Endothelial cell of umbilical vein (primary cell): ENCODE results near the gene AVL9. TPM values are rescaled to one million over a fixed set of nuclear protein-coding genes. Genes with fewer than 3 reads are reported as not detected.
"Not testable (repeated sequence)": the region's sequence is repeated elsewhere in the genome, so short reads cannot be mapped to it uniquely, and the experiment has no call there.

Experiments
- BruUV-seq: library from RNA; stranded (reverse); fragments of 400-500 nt; replicated peaks from 2 replicates; lab custom pipeline; 2021; lab: Mats Ljungman, UMichigan
- CTCF ChIA-PET: fragments of 300-600, 350-600 bp; sonication (Branson Sonifier 250); formaldehyde crosslinking; loops from one replicate; lab custom pipeline; 2021; ENCODE audit warnings: antibody characterized with exemption, inconsistent platforms; lab: Charles Lee
- POLR2A ChIA-PET: fragments of 300-600, 350-600 bp; sonication (Branson Sonifier 250); formaldehyde crosslinking; loops from one replicate; lab custom pipeline; 2021; ENCODE audit warnings: antibody characterized with exemption, inconsistent platforms; lab: Charles Lee
- DNase-seq: peaks from one replicate; pipeline ENCODE4 v3.0.0-alpha.2; 2011; ENCODE audit warnings: low read depth, low spot score
- FAIRE-seq: peaks from 2 replicates; lab custom pipeline; 2011; peaks lifted over from hg19 to GRCh38; lab: Jason Lieb, UNC
- H2AFZ ChIP-seq: 2 replicates; pipeline ENCODE4 v1.6.0; 2012; ENCODE audit warnings: low read depth, low read length, control low read depth, inconsistent platforms
- H3K27ac ChIP-seq: 2 replicates; pipeline ENCODE4 v1.5.1; 2011; ENCODE audit warnings: low read depth, mild to moderate bottlenecking, control low read depth, low read length, moderate library complexity; ENCODE audit not compliant: insufficient read depth
- H3K27me3 ChIP-seq, 2 experiments: 2 replicates each; pipeline versions ENCODE4 v1.6.0 to v1.6.1; 2011; ENCODE audit warnings: low read length in 2 of 2, mixed read lengths in 1 of 2; ENCODE audit not compliant: control insufficient read depth in 2 of 2, insufficient read depth in 2 of 2
- H3K36me3 ChIP-seq, 2 experiments: 2 replicates in 1 of 2; 3 replicates in 1 of 2; pipeline ENCODE4 v1.5.1; 2011; ENCODE audit warnings: low read length in 2 of 2, mild to moderate bottlenecking in 1 of 2, moderate library complexity in 1 of 2; ENCODE audit not compliant: control insufficient read depth in 2 of 2, insufficient read depth in 2 of 2; ENCODE audit errors: extremely low read depth in 1 of 2
- H3K4me1 ChIP-seq: 3 replicates; pipeline ENCODE4 v1.5.1; 2011; ENCODE audit warnings: mild to moderate bottlenecking, low read length; ENCODE audit not compliant: control insufficient read depth, insufficient read depth; ENCODE audit errors: extremely low read depth
- H3K4me2 ChIP-seq: 2 replicates; pipeline ENCODE4 v1.6.1; 2011; ENCODE audit warnings: low read length, control low read depth, mixed read lengths; ENCODE audit not compliant: insufficient read depth
- H3K4me3 ChIP-seq, 3 experiments: fragments of 200-600 bp in 1 of 3; sonication (generic), shearing (Covaris generic) in 1 of 3; replicated peaks in 1 of 3; 2 replicates each; pipeline ENCODE4 v1.5.1; 2011 to 2016; ENCODE audit warnings: control low read depth in 3 of 3, low read length in 3 of 3, mild to moderate bottlenecking in 2 of 3, inconsistent platforms in 1 of 3, low read depth in 1 of 3, moderate library complexity in 1 of 3; ENCODE audit not compliant: insufficient read depth in 1 of 3
- H3K79me2 ChIP-seq: 2 replicates; pipeline ENCODE4 v1.6.0; 2012; ENCODE audit warnings: low read length, inconsistent platforms; ENCODE audit not compliant: control insufficient read depth, insufficient read depth
- H3K9ac ChIP-seq: replicated peaks from 2 replicates; pipeline ENCODE3; 2011; ENCODE audit warnings: low read length, control low read depth; ENCODE audit not compliant: insufficient read depth; ENCODE audit errors: extremely low read depth
- H3K9me1 ChIP-seq: replicated peaks from 3 replicates; pipeline ENCODE4 v1.6.0; 2011; ENCODE audit warnings: mild to moderate bottlenecking, low read length; ENCODE audit not compliant: control insufficient read depth, insufficient read depth; ENCODE audit errors: extremely low read depth
- H3K9me3 ChIP-seq: replicated peaks from 2 replicates; pipeline ENCODE4 v1.5.1; 2012; ENCODE audit warnings: low read length, inconsistent platforms; ENCODE audit not compliant: control insufficient read depth, insufficient read depth
- H4K20me1 ChIP-seq: replicated peaks from 2 replicates; pipeline ENCODE3; 2011; ENCODE audit warnings: mild to moderate bottlenecking, low read length; ENCODE audit not compliant: control insufficient read depth, insufficient read depth; ENCODE audit errors: extremely low read depth
- CTCF ChIP-seq, 2 donors: IDR thresholded peaks; 1 replicate in 1 of 2; 2 replicates in 1 of 2; pipeline ENCODE4 v1.5.1; 2011; ENCODE audit warnings: low read length in 2 of 2, mild to moderate bottlenecking in 2 of 2, moderate library complexity in 2 of 2, control low read depth in 1 of 2, inconsistent platforms in 1 of 2, low read depth in 1 of 2; ENCODE audit not compliant: insufficient read depth in 1 of 2; ENCODE audit errors: extremely low read depth in 1 of 2
- EZH2 ChIP-seq: IDR thresholded peaks from 2 replicates; pipeline ENCODE4 v1.6.1; 2012; ENCODE audit warnings: borderline replicate concordance, low read depth, mild to moderate bottlenecking, moderate library complexity, low read length, inconsistent platforms; ENCODE audit not compliant: severe bottlenecking
- FOS ChIP-seq: IDR thresholded peaks from 2 replicates; pipeline ENCODE4 v1.6.1; 2011; ENCODE audit warnings: mild to moderate bottlenecking, low read length, moderate library complexity, borderline replicate concordance; ENCODE audit not compliant: insufficient read depth
- JUN ChIP-seq: IDR thresholded peaks from 2 replicates; pipeline ENCODE4 v1.6.1; 2011; ENCODE audit warnings: borderline replicate concordance, low read depth; ENCODE audit not compliant: insufficient read length, insufficient read depth
- MYC ChIP-seq: IDR thresholded peaks from one replicate; pipeline ENCODE4 v1.6.1; 2011; ENCODE audit warnings: mild to moderate bottlenecking, low read depth, low read length
- POLR2A ChIP-seq: IDR thresholded peaks from 2 replicates; pipeline ENCODE4 v1.6.1; 2012; ENCODE audit warnings: low read depth, mild to moderate bottlenecking, control low read depth, low read length
- POLR2AphosphoS5 ChIP-seq: IDR thresholded peaks from 2 replicates; pipeline ENCODE4 v1.6.1; 2012; ENCODE audit warnings: low read depth, mild to moderate bottlenecking, control low read depth, low read length, moderate library complexity; ENCODE audit not compliant: insufficient read depth
- dilution Hi-C: fragments of 300-500 bp; cut with MboI; formaldehyde crosslinking; loops from one replicate; pipeline ENCODE4 v1.15.0; 2019; ENCODE audit warnings: low sequenced_read_pairs; ENCODE audit not compliant: extremely low pct_ligation_motif_present
- intact Hi-C: fragments of 100-400 bp; cut with micrococcal nuclease; formaldehyde crosslinking; loops from one replicate; pipeline ENCODE4 v1.10.0; 2022
- polyA plus RNA-seq, 4 experiments: library from polyadenylated mRNA; depleted of rRNA in 3 of 4; stranded (reverse) in 3 of 4; unstranded in 1 of 4; fragments of >200 nt; gene quantifications; 2 replicates each; pipeline versions ENCODE4 v1.2.1 to v1.2.3, GENCODE V29; 2011 to 2012; ENCODE audit warnings: missing spikeins in 1 of 4
- total RNA-seq: library from RNA; stranded (reverse); gene quantifications from 2 replicates; pipeline ENCODE4 v1.2.3, GENCODE V29; 2021

AVL9 gene
- total and polyA plus RNA-seq, 2 donors (not counting 3 experiments of a cell fraction or from before 2014, with no cell fraction given), result 12.7 to 42.5 TPM

- no peaks in the 10 kb centered on the region for H4K20me1 ChIP-seq
- no peaks in the 10 kb centered on the region for H3K4me1 ChIP-seq
- no peaks in the 10 kb centered on the region for H3K9me3 ChIP-seq
- H3K4me3 ChIP-seq, result no peak overlapping the region
- BruUV-seq, result no TSS peak
- POLR2A ChIA-PET, result no interaction called here
- dilution Hi-C loops (no loop called here), intact Hi-C loops (no loop called here)
- TF ChIP-seq EZH2 (no peak), MYC (no peak), POLR2AphosphoS5 (no peak), CTCF (IDR thresholded peaks at IDR 0.05; ENCODE audit: extremely low read depth in 1 of 2, insufficient read depth in 1 of 2, low read depth in 1 of 2, low read length in 2 of 2) (no peak), POLR2A (no peak), JUN (no peak), FOS (no peak)
- no peaks in the 10 kb centered on the region for H3K79me2 ChIP-seq
- no peak for DNase-seq
- FAIRE-seq, result no peak
- no peaks in the 10 kb centered on the region for H3K27me3 ChIP-seq
- no peak overlapping the region for H3K9ac ChIP-seq
- no peak overlapping the region for H3K27ac ChIP-seq
- H3K4me2 ChIP-seq, result no peak overlapping the region
- H3K9me1 ChIP-seq, result no peaks in the 10 kb centered on the region
- no peaks in the 10 kb centered on the region for H3K36me3 ChIP-seq
- CTCF ChIA-PET, result no interaction called here
- H2AFZ ChIP-seq, result no peak overlapping the region
These were observed 135.7 kb downstream of the AVL9 start for GRCh38 chr7:32631021-32631420.

- POLR2A ChIA-PET, H3K9ac ChIP-seq, H3K36me3 ChIP-seq, BruUV-seq, H3K4me1 ChIP-seq, FAIRE-seq, H4K20me1 ChIP-seq, intact Hi-C loops, H3K27ac ChIP-seq, DNase-seq, H3K9me1 ChIP-seq, H3K4me2 ChIP-seq, CTCF ChIA-PET, H3K4me3 ChIP-seq, H3K9me3 ChIP-seq, H3K79me2 ChIP-seq, H2AFZ ChIP-seq, dilution Hi-C loops, H3K27me3 ChIP-seq: not testable (repeated sequence)
These were observed 136.6 kb downstream of the AVL9 start for GRCh38 chr7:32631590-32632497.

GRCh38 chr7:32633446-32633845, 138.2 kb downstream of the AVL9 start:
- H3K36me3 ChIP-seq, H3K9ac ChIP-seq, H3K79me2 ChIP-seq, H3K4me1 ChIP-seq, FAIRE-seq, intact Hi-C loops, H3K9me3 ChIP-seq, CTCF ChIA-PET, H3K27me3 ChIP-seq, BruUV-seq, H3K27ac ChIP-seq, H3K9me1 ChIP-seq, H2AFZ ChIP-seq, H3K4me2 ChIP-seq, DNase-seq, H3K4me3 ChIP-seq, POLR2A ChIA-PET, H4K20me1 ChIP-seq, dilution Hi-C loops: not testable (repeated sequence)
